Upper lobe of left lung (tissue), 4 donors: ENCODE data around the gene VPS37D.

ENCODE experiments used
- EP300 ChIP-seq, 4 donors: sonication (generic); formaldehyde crosslinking; IDR thresholded peaks; one replicate each; pipeline ENCODE4 v1.5.1; 2017; ENCODE audit warnings: antibody characterized with exemption in 4 of 4, control low read depth in 2 of 4
- POLR2A ChIP-seq, 4 donors: fragments of 450-650 bp; IDR thresholded peaks; one replicate each; pipeline ENCODE4 v1.5.1; 2016 to 2017; ENCODE audit warnings: antibody characterized with exemption in 4 of 4, mild to moderate bottlenecking in 2 of 4
- POLR2AphosphoS5 ChIP-seq, 2 donors: sonication (generic); formaldehyde crosslinking; IDR thresholded peaks; one replicate each; pipeline ENCODE4 v1.5.1; 2017; ENCODE audit warnings: antibody characterized with exemption in 2 of 2
- TF ChIP-seq, protein P1 (sequence below), 6 experiments: fragments of 450-650 bp in 4 of 6; fragments of 200-600 bp in 2 of 6; sonication (generic) in 2 of 6; IDR thresholded peaks; one replicate each; pipeline ENCODE4 v1.5.1; 2016 to 2019; ENCODE audit warnings: antibody characterized with exemption in 6 of 6

DNA sequence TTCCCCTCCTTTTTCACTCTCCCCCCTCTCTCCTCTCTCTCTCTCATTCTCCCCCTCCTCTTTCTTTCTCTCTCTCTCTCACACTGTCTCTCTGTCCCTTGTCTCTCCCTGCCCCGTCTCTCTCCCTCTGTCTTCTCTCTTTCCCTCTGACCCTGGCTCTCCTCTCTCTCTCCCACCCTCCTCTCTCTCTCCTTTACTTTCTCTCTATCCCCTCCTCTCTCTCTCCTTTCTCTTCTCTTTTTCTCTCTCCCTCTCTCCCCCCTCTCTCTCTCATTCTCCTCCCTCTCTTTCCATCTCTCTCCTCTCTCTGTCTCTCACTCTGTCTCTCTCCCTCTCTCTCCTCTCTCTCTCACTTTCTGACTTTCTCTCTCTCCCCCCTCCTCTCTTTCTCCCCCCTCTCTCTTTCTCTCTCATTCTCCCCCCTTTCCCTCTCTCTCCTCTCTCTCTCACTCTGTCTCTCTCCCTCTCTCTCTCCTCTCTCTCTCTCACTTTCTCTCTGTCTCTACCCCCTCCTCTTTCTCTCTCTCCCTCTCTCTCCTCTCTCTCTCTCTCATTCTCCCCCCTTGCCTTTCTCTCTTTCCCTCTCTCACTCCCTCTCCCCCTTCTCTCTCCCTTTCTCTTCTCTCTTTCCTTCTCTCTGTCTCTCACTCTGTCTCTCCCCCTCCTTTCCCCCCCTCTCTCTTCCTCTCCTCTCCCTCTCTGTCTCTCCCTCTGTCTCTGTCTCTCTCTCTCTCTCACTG lies 18.9 kb upstream of the VPS37D start:
- TF ChIP-seq, protein P1, sequence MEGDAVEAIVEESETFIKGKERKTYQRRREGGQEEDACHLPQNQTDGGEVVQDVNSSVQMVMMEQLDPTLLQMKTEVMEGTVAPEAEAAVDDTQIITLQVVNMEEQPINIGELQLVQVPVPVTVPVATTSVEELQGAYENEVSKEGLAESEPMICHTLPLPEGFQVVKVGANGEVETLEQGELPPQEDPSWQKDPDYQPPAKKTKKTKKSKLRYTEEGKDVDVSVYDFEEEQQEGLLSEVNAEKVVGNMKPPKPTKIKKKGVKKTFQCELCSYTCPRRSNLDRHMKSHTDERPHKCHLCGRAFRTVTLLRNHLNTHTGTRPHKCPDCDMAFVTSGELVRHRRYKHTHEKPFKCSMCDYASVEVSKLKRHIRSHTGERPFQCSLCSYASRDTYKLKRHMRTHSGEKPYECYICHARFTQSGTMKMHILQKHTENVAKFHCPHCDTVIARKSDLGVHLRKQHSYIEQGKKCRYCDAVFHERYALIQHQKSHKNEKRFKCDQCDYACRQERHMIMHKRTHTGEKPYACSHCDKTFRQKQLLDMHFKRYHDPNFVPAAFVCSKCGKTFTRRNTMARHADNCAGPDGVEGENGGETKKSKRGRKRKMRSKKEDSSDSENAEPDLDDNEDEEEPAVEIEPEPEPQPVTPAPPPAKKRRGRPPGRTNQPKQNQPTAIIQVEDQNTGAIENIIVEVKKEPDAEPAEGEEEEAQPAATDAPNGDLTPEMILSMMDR (IDR thresholded peaks at IDR 0.05): no peak
- TF ChIP-seq POLR2A (IDR thresholded peaks at IDR 0.05) (no peak), POLR2AphosphoS5 (IDR thresholded peaks at IDR 0.05) (no peak), EP300 (IDR thresholded peaks at IDR 0.05) (no peak)
